HL-60 (cell line): Measurements from ENCODE around the gene LDB2.

ENCODE experiments used
- DNase-seq, 2 experiments: peaks; one replicate each; pipeline ENCODE4 v3.0.0-alpha.2; 2010 to 2020; ENCODE audit warnings: low read depth in 1 of 2, low spot score in 1 of 2
- H3K27ac ChIP-seq: fragments of 250-450 bp; sonication (Bioruptor Pico); replicated peaks from 2 replicates; pipeline ENCODE4 v1.5.1; 2020; ENCODE audit warnings: mild to moderate bottlenecking, moderate library complexity
- H3K27me3 ChIP-seq: fragments of 250-450 bp; sonication (Bioruptor Pico); 2 replicates; pipeline ENCODE4 v1.5.1; 2021; ENCODE audit warnings: mild to moderate bottlenecking, moderate library complexity; ENCODE audit not compliant: insufficient read depth, poor library complexity, severe bottlenecking
- H3K4me3 ChIP-seq: replicated peaks from 2 replicates; pipeline ENCODE4 v1.5.1; 2011; ENCODE audit warnings: mild to moderate bottlenecking, control low read depth, low read length; ENCODE audit not compliant: insufficient read depth
- CTCF ChIP-seq: IDR thresholded peaks from one replicate; pipeline ENCODE4 v1.5.1; 2011; ENCODE audit warnings: low read length, control low read depth, inconsistent platforms; ENCODE audit not compliant: insufficient read depth
- GABPA ChIP-seq: IDR thresholded peaks from 2 replicates; pipeline ENCODE4 v1.6.1; 2012; ENCODE audit warnings: low read depth
- POLR2AphosphoS5 ChIP-seq: IDR thresholded peaks from 2 replicates; pipeline ENCODE4 v1.6.1; 2012; ENCODE audit warnings: low read depth
- REST ChIP-seq: IDR thresholded peaks from 2 replicates; pipeline ENCODE4 v1.6.1; 2012; ENCODE audit warnings: low read depth; ENCODE audit not compliant: insufficient replicate concordance
- SPI1 ChIP-seq: IDR thresholded peaks from 2 replicates; pipeline ENCODE4 v1.6.1; 2012; ENCODE audit warnings: low read depth, mild to moderate bottlenecking, borderline replicate concordance

Gene LDB2

DNA sequence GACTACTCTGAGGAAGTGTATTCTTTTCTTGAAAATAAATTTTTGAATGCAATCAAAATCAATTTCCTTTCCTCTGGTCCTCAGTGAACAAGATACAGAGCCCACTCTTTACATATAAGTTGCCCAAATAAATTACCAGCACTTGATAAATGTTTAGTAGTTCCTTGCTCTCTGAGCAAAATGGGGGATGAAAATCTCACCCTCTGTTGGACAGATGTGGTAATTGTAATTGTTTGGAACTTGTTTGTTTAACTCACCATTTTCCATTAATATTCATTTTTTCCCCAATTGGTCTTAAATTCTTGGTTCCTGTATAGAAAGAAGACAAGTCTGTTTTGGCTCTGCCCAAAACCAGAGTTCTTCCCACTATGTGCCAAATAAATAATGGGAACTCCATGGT, 146.3 kb downstream of the LDB2 start:
- Histone ChIP-seq H3K4me3 (no peak overlapping the region), H3K27ac (no peak overlapping the region), H3K27me3 (no peaks in the 10 kb centered on the region)
- no peak for DNase-seq
- no peak for TF ChIP-seq GABPA
- no peak for TF ChIP-seq CTCF
- no peak for TF ChIP-seq SPI1
- no peak for TF ChIP-seq REST

DNA sequence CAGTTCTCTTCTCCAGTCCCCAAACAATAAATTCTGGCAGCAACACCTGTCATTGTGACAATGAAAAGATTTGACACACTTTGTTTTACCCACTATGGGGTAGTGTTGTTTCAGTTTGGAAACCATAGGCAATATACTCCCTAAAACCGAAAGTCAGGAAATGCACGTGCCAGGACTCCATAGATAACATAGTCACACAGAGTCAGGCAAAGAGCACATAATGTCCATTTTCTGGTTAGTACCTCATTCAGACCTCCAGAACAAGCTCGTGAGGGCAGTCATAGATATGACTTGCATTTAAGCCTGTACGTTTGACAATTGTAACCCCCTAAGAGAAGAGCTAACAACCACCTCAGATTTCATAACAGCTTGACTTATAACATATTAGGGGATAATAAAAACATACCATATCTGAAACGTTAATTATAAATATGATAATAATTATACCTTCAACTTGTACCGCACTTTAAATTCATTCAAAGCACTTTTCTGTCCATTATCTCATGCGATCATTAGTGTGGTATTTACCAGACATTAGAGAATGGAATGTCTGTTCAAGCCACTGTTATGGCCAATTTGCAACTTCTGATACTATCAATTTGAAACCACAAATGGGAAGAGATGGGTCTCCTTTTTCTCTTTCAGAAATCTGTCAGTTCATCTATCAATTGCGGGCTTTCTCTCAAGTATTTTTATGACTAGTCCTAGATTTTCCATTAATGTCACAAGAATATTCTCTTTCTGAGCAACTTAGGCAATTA, 147.4 kb downstream of the LDB2 start:
- TF ChIP-seq POLR2AphosphoS5 (no peak), REST (no peak), GABPA (no peak), CTCF (no peak), SPI1 (no peak)
- no peak overlapping the region for H3K27ac ChIP-seq
- H3K4me3 ChIP-seq = no peak overlapping the region
- H3K27me3 ChIP-seq = no peaks in the 10 kb centered on the region
- DNase-seq = no peak

GRCh38 chr4:16750216-16750615, 148.2 kb downstream of the LDB2 start:
- TF ChIP-seq POLR2AphosphoS5 (no peak), SPI1 (no peak), REST (no peak), CTCF (no peak), GABPA (no peak)
- no peaks in the 10 kb centered on the region for H3K27me3 ChIP-seq
- DNase-seq = no peak
- H3K27ac ChIP-seq = no peak overlapping the region
- no peak overlapping the region for H3K4me3 ChIP-seq
